Measurements from ENCODE around the gene KRT1.

DNA sequence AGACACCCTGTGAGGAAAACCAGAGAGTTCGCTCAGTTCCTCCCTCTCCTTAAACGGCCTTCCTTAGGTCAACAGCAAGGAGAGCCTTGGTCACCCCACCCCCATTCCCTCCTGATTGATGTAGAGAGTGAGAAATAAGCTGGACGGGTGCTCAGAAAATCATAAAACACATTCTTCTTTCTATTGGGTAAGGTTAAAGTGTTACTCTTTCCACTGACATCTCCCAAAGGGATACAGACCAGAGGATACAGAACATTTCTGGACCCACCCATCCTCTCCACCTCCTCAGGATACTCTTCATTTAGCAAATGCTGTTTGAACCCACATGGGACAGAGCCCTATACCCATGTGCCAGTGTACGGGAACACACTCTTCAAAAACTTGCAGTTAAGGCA, 34.7 kb upstream of the KRT1 start:
- no peak for TF ChIP-seq CTCF (IDR thresholded peaks at IDR 0.05; ENCODE audit: low read depth, low read length, poor library complexity, severe bottlenecking)
- TF ChIP-seq EZH2phosphoT487 (IDR thresholded peaks at IDR 0.05; ENCODE audit: borderline replicate concordance, low read length): no peak

Measured in DOHH2 (cell line).